ENCODE data around the gene NOB1.

GRCh38 chr16:69712277-69712676 is 42.4 kb downstream of the NOB1 start:
- TF ChIP-seq CTCF (IDR thresholded peaks at IDR 0.05) (no peak), POLR2A (IDR thresholded peaks at IDR 0.05) (no peak)
